HT-29 (cell line): Measurements from ENCODE around the gene DGCR2. TPM values are rescaled to one million over a fixed set of nuclear protein-coding genes. Genes with fewer than 3 reads are reported as not detected.

Source experiments
- DNase-seq: peaks from one replicate; pipeline ENCODE4 v3.0.0-alpha.2; 2015; ENCODE audit warnings: low spot score
- total RNA-seq: library from RNA; depleted of rRNA; stranded (reverse); fragments of >200 nt; shearing (Covaris generic); gene quantifications from 2 replicates; pipeline ENCODE4 v1.2.3, GENCODE V29; 2014

Gene DGCR2
- total RNA-seq, 1 experiment from 2014 or later, result 114 TPM

GRCh38 chr22:19128009-19128401, 5.8 kb upstream of the DGCR2 start:
- DNase-seq, result no peak

GRCh38 chr22:19127329-19128008, 5.3 kb upstream of the DGCR2 start:
- no peak for DNase-seq

GRCh38 chr22:19126309-19127273, 4.4 kb upstream of the DGCR2 start:
- no peak for DNase-seq

- DNase-seq, result no peak
These were observed 3.5 kb upstream of the DGCR2 start for GRCh38 chr22:19125474-19126308.

- no peak for DNase-seq
These were observed 2.8 kb upstream of the DGCR2 start for GRCh38 chr22:19125011-19125410.

- DNase-seq, result no peak
These were observed 2.2 kb upstream of the DGCR2 start for GRCh38 chr22:19124377-19124776.

GRCh38 chr22:19123936-19124335, 1.7 kb upstream of the DGCR2 start:
- DNase-seq, result no peak

- peak; percentile 49 for DNase-seq
These were observed 710 bp upstream of the DGCR2 start for GRCh38 chr22:19122752-19123492.

- DNase-seq, result peak; percentile 74
These were observed 525 bp downstream of the DGCR2 start for GRCh38 chr22:19121631-19122142.

GRCh38 chr22:19120829-19121630, 1.2 kb downstream of the DGCR2 start:
- peak; percentile 92 for DNase-seq

GRCh38 chr22:19119949-19120348, 2.3 kb downstream of the DGCR2 start:
- no peak for DNase-seq

- no peak for DNase-seq
These were observed 3.8 kb downstream of the DGCR2 start for GRCh38 chr22:19118329-19118880.

- no peak for DNase-seq
These were observed 5.1 kb downstream of the DGCR2 start for GRCh38 chr22:19117111-19117512.

- DNase-seq, result peak; percentile 38
These were observed 6.6 kb downstream of the DGCR2 start for GRCh38 chr22:19115628-19116027.

GRCh38 chr22:19114984-19115552, 7.1 kb downstream of the DGCR2 start:
- no peak for DNase-seq

GRCh38 chr22:19113429-19113828, 8.8 kb downstream of the DGCR2 start:
- no peak for DNase-seq

- DNase-seq, result no peak
These were observed 10.6 kb downstream of the DGCR2 start for GRCh38 chr22:19111584-19111983.

- no peak for DNase-seq
These were observed 11.1 kb downstream of the DGCR2 start for GRCh38 chr22:19111140-19111539.

- no peak for DNase-seq
These were observed 11.6 kb downstream of the DGCR2 start for GRCh38 chr22:19110646-19111045.
